ENCODE measurements around the gene BATF3. TPM values are rescaled to one million over a fixed set of nuclear protein-coding genes. Genes with fewer than 3 reads are reported as not detected.

BATF3 gene
- total and polyA plus RNA-seq, 9 of the 15 experiments (the other 6 are each of a cell fraction or from before 2014, with no cell fraction given): 0.40 to 3.8 (median 2.0) TPM

- TF ChIP-seq, protein P1, sequence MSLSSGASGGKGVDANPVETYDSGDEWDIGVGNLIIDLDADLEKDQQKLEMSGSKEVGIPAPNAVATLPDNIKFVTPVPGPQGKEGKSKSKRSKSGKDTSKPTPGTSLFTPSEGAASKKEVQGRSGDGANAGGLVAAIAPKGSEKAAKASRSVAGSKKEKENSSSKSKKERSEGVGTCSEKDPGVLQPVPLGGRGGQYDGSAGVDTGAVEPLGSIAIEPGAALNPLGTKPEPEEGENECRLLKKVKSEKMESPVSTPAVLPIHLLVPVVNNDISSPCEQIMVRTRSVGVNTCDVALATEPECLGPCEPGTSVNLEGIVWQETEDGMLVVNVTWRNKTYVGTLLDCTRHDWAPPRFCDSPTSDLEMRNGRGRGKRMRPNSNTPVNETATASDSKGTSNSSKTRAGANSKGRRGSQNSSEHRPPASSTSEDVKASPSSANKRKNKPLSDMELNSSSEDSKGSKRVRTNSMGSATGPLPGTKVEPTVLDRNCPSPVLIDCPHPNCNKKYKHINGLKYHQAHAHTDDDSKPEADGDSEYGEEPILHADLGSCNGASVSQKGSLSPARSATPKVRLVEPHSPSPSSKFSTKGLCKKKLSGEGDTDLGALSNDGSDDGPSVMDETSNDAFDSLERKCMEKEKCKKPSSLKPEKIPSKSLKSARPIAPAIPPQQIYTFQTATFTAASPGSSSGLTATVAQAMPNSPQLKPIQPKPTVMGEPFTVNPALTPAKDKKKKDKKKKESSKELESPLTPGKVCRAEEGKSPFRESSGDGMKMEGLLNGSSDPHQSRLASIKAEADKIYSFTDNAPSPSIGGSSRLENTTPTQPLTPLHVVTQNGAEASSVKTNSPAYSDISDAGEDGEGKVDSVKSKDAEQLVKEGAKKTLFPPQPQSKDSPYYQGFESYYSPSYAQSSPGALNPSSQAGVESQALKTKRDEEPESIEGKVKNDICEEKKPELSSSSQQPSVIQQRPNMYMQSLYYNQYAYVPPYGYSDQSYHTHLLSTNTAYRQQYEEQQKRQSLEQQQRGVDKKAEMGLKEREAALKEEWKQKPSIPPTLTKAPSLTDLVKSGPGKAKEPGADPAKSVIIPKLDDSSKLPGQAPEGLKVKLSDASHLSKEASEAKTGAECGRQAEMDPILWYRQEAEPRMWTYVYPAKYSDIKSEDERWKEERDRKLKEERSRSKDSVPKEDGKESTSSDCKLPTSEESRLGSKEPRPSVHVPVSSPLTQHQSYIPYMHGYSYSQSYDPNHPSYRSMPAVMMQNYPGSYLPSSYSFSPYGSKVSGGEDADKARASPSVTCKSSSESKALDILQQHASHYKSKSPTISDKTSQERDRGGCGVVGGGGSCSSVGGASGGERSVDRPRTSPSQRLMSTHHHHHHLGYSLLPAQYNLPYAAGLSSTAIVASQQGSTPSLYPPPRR (CRISPR knock-in tag; IDR thresholded peaks at IDR 0.05; ENCODE audit: borderline replicate concordance): no peak
- TF ChIP-seq PHF8 (IDR thresholded peaks at IDR 0.05; ENCODE audit: borderline replicate concordance, low read length): no peak; the same call in 1 of the 2 replicates
- TF ChIP-seq ZNF134 (CRISPR knock-in tag; conservative IDR thresholded peaks at IDR 0.05): no peak
- TF ChIP-seq, protein P2, sequence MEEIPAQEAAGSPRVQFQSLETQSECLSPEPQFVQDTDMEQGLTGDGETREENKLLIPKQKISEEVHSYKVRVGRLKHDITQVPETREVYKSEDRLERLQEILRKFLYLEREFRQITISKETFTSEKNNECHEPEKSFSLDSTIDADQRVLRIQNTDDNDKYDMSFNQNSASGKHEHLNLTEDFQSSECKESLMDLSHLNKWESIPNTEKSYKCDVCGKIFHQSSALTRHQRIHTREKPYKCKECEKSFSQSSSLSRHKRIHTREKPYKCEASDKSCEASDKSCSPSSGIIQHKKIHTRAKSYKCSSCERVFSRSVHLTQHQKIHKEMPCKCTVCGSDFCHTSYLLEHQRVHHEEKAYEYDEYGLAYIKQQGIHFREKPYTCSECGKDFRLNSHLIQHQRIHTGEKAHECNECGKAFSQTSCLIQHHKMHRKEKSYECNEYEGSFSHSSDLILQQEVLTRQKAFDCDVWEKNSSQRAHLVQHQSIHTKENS (CRISPR knock-in tag; IDR thresholded peaks at IDR 0.05): no peak
- TF ChIP-seq SREBF1 (IDR thresholded peaks at IDR 0.05; ENCODE audit: borderline replicate concordance, low read depth, low read length): no peak
- TF ChIP-seq ZKSCAN1 (IDR thresholded peaks at IDR 0.05; ENCODE audit: low read depth, low read length): no peak
- TF ChIP-seq ZNF444 (CRISPR knock-in tag; IDR thresholded peaks at IDR 0.05): no peak
- TF ChIP-seq TRIM28 (IDR thresholded peaks at IDR 0.05): no peak
- no peak for TF ChIP-seq ZFP30 (CRISPR knock-in tag; IDR thresholded peaks at IDR 0.05; ENCODE audit: borderline replicate concordance)
- no peak for TF ChIP-seq CBFA2T3 (IDR thresholded peaks at IDR 0.05)
- TF ChIP-seq FOS (IDR thresholded peaks at IDR 0.05; ENCODE audit: extremely low read depth, insufficient read length): no peak
- TF ChIP-seq ZNF668 (CRISPR knock-in tag; IDR thresholded peaks at IDR 0.05): no peak
- no peak for TF ChIP-seq MTA2 (IDR thresholded peaks at IDR 0.05; ENCODE audit: low read depth)
- TF ChIP-seq USF1 (CRISPR knock-in tag; IDR thresholded peaks at IDR 0.05): peak; percentile 85
- no peak for TF ChIP-seq NEUROD1 (IDR thresholded peaks at IDR 0.05; ENCODE audit: borderline replicate concordance, low read depth, low read length, partially characterized antibody)
- TF ChIP-seq C11orf30 (IDR thresholded peaks at IDR 0.05; ENCODE audit: low read depth): no peak
- no peak for TF ChIP-seq PTTG1 (tag; IDR thresholded peaks at IDR 0.05; ENCODE audit: low read depth)
- TF ChIP-seq CREM (IDR thresholded peaks at IDR 0.05; ENCODE audit: low read depth): no peak
- TF ChIP-seq, protein P3, sequence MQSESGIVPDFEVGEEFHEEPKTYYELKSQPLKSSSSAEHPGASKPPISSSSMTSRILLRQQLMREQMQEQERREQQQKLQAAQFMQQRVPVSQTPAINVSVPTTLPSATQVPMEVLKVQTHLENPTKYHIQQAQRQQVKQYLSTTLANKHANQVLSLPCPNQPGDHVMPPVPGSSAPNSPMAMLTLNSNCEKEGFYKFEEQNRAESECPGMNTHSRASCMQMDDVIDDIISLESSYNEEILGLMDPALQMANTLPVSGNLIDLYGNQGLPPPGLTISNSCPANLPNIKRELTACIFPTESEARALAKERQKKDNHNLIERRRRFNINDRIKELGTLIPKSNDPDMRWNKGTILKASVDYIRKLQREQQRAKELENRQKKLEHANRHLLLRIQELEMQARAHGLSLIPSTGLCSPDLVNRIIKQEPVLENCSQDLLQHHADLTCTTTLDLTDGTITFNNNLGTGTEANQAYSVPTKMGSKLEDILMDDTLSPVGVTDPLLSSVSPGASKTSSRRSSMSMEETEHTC (IDR thresholded peaks at IDR 0.05): no peak
- TF ChIP-seq RBM15 (IDR thresholded peaks at IDR 0.05; ENCODE audit: insufficient read depth, low read length): no peak
- peak; percentile 97 for TF ChIP-seq L3MBTL2 (IDR thresholded peaks at IDR 0.05)
- TF ChIP-seq NCOA2 (IDR thresholded peaks at IDR 0.05; ENCODE audit: partially characterized antibody in 2 of 2): no peak
- no peak for TF ChIP-seq EGR1 (conservative IDR thresholded peaks at IDR 0.05)
These were observed 476 bp downstream of the BATF3 start (continued) for GRCh38 chr1:212699104-212699624.
